GM23338 (cell line): ENCODE results near the gene ICAM1. TPM values are rescaled to one million over a fixed set of nuclear protein-coding genes. Genes with fewer than 3 reads are reported as not detected.

Experiments used
- ETS1 ChIP-seq: IDR thresholded peaks from 2 replicates; pipeline ENCODE4 v1.6.1; 2016; ENCODE audit warnings: antibody characterized with exemption
- EZH2 ChIP-seq: fragments of 200-600 bp; sonication (generic); IDR thresholded peaks from one replicate; pipeline ENCODE4 v1.8.0; 2017; ENCODE audit warnings: antibody characterized with exemption, mild to moderate bottlenecking, low read depth; ENCODE audit not compliant: unreplicated experiment
- JUNB ChIP-seq: IDR thresholded peaks from one replicate; pipeline ENCODE4 v1.6.1; 2016; ENCODE audit warnings: antibody characterized with exemption; ENCODE audit not compliant: unreplicated experiment
- REST ChIP-seq: IDR thresholded peaks from one replicate; pipeline ENCODE4 v1.6.1; 2018; ENCODE audit warnings: antibody characterized with exemption; ENCODE audit not compliant: unreplicated experiment
- ZNF114 ChIP-seq: fragments of 250-450 bp; sonication (Bioruptor Pico); IDR thresholded peaks from 2 replicates; pipeline ENCODE4 v1.5.0; 2020; ENCODE audit warnings: mild to moderate bottlenecking, moderate library complexity
- ZNF462 ChIP-seq: fragments of 250-450 bp; sonication (Bioruptor Pico); IDR thresholded peaks from 2 replicates; pipeline ENCODE4 v1.5.0; 2020; ENCODE audit warnings: mild to moderate bottlenecking, moderate library complexity
- polyA plus RNA-seq: library from polyadenylated mRNA; unstranded; fragments of >200 nt; fragmentation: Nextera tagmentation; extraction: Ambion mirVana; gene quantifications from 2 replicates; pipeline ENCODE4 v1.2.1, GENCODE V29; 2016
- total RNA-seq: library from RNA; depleted of rRNA; stranded (reverse); fragments of >200 nt; shearing (Covaris generic); gene quantifications from 2 replicates; pipeline ENCODE4 v1.2.3, GENCODE V29; 2014

Gene ICAM1
- total and polyA plus RNA-seq, 2 experiments from 2014 or later: 1.6 to 3.5 TPM

GRCh38 chr19:10256970-10257615, 13.8 kb upstream of the ICAM1 start (continued):
- TF ChIP-seq ZNF462 (no peak), EZH2 (no peak), ZNF114 (CRISPR knock-in tag) (no peak), REST (no peak), ETS1 (no peak), JUNB (no peak)
